ENCODE measurements around the gene RYR2.

- TF ChIP-seq, protein P1, sequence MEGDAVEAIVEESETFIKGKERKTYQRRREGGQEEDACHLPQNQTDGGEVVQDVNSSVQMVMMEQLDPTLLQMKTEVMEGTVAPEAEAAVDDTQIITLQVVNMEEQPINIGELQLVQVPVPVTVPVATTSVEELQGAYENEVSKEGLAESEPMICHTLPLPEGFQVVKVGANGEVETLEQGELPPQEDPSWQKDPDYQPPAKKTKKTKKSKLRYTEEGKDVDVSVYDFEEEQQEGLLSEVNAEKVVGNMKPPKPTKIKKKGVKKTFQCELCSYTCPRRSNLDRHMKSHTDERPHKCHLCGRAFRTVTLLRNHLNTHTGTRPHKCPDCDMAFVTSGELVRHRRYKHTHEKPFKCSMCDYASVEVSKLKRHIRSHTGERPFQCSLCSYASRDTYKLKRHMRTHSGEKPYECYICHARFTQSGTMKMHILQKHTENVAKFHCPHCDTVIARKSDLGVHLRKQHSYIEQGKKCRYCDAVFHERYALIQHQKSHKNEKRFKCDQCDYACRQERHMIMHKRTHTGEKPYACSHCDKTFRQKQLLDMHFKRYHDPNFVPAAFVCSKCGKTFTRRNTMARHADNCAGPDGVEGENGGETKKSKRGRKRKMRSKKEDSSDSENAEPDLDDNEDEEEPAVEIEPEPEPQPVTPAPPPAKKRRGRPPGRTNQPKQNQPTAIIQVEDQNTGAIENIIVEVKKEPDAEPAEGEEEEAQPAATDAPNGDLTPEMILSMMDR (IDR thresholded peaks at IDR 0.05): no peak
- no peak for TF ChIP-seq POLR2A (IDR thresholded peaks at IDR 0.05)
Observed at GRCh38 chr1:237065903-237066302, 23.9 kb downstream of the RYR2 start.

Data from heart left ventricle (tissue), 13 donors.